Suprapubic skin (tissue), 4 donors: ENCODE results near the gene PPP2R1A.

Source experiments
- CTCF ChIP-seq, 2 donors: fragments of 200-600 bp in 1 of 2; fragments of 450-650 bp in 1 of 2; sonication (generic) in 1 of 2; IDR thresholded peaks; one replicate each; pipeline ENCODE4 v1.5.1; 2016 to 2019; ENCODE audit warnings: antibody characterized with exemption in 2 of 2, mild to moderate bottlenecking in 1 of 2, moderate library complexity in 1 of 2
- POLR2A ChIP-seq, 2 donors: fragments of 450-650 bp; IDR thresholded peaks; one replicate each; pipeline ENCODE4 v1.6.1; 2017; ENCODE audit warnings: antibody characterized with exemption in 2 of 2, mild to moderate bottlenecking in 2 of 2, moderate library complexity in 2 of 2
- POLR2AphosphoS5 ChIP-seq, 3 donors: sonication (generic); formaldehyde crosslinking; IDR thresholded peaks; one replicate each; pipeline ENCODE4 v1.6.1; 2017; ENCODE audit warnings: antibody characterized with exemption in 3 of 3

DNA sequence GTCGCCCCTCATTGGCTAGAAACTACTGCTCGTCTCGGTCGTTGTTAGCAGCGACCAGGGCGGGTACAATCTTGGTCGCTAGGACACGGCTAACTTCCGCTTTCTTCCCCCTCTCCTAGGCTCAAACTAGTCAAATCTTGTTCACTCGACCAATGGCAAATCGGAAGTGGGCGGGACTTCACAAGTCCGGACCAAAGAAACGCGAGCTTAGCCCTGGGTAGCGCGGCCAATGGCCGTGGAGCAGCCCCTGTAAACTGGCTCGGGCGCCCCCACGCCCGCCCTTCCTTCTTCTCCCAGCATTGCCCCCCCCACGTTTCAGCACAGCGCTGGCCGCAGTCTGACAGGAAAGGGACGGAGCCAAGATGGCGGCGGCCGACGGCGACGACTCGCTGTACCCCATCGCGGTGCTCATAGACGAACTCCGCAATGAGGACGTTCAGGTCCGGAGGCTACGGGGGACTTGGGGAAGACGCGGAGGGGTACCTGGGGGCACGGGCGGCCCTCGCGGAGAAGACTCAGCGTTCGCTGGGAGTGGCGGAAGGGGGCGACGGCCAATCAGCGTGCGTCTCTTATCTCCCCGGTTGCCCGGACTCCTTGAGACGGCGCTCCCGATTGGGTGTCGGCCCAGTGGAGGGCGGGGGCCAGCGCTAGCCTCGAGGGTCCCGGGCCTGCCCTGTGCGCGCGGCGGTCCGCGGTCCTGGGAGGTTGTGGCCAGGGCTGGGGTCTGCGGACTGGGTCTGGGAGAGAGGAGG is at the start of gene PPP2R1A:
- TF ChIP-seq CTCF (IDR thresholded peaks at IDR 0.05) (no peak), POLR2AphosphoS5 (IDR thresholded peaks at IDR 0.05) (peak in 2 of 3 donors; percentile 84 to 94), POLR2A (IDR thresholded peaks at IDR 0.05) (peak; percentile 84 to 86)
